CD4-positive, alpha-beta memory T cell (primary cell): ENCODE data around the gene ATP8B4. TPM values are rescaled to one million over a fixed set of nuclear protein-coding genes. Genes with fewer than 3 reads are reported as not detected.
"Not testable (repeated sequence)": the region's sequence is repeated elsewhere in the genome, so short reads cannot be mapped to it uniquely, and the experiment has no call there.

ENCODE experiments used
- CTCF ChIA-PET: fragments of 350-600 bp; sonication (Branson Sonifier 250); formaldehyde crosslinking; loops from one replicate; lab custom pipeline; 2021; ENCODE audit warnings: inconsistent platforms; ENCODE audit not compliant: partially characterized antibody; lab: Charles Lee
- POLR2A ChIA-PET: fragments of 350-600 bp; sonication (Branson Sonifier 250); formaldehyde crosslinking; loops from one replicate; lab custom pipeline; 2021; ENCODE audit not compliant: partially characterized antibody; lab: Charles Lee
- DNase-seq, 5 donors: peaks; one replicate each; pipeline versions ENCODE4 v3.0.0 to v3.0.0-alpha.2; 2020 to 2022; ENCODE audit warnings: mixed read lengths in 1 of 5
- H3K27ac ChIP-seq: one replicate; pipeline ENCODE4 v1.7.0; 2013; ENCODE audit warnings: low read depth, low read length
- H3K27me3 ChIP-seq: 2 replicates; pipeline ENCODE4 v1.7.0; 2013; ENCODE audit warnings: mild to moderate bottlenecking, low read length, moderate library complexity; ENCODE audit not compliant: insufficient read depth
- H3K36me3 ChIP-seq: 2 replicates; pipeline ENCODE4 v1.7.0; 2013; ENCODE audit warnings: mild to moderate bottlenecking, low read length, moderate library complexity; ENCODE audit not compliant: insufficient read depth
- H3K4me1 ChIP-seq: 2 replicates; pipeline ENCODE4 v1.7.0; 2013; ENCODE audit warnings: mild to moderate bottlenecking, low read length, moderate library complexity; ENCODE audit not compliant: insufficient read depth
- H3K4me3 ChIP-seq, 2 donors: one replicate each; pipeline ENCODE4 v1.7.0; 2013; ENCODE audit warnings: low read length in 2 of 2, mild to moderate bottlenecking in 1 of 2
- H3K9me3 ChIP-seq, 2 donors: one replicate each; pipeline ENCODE4 v1.7.0; 2013; ENCODE audit warnings: low read length in 2 of 2, control low read depth in 1 of 2; ENCODE audit not compliant: control insufficient read depth in 1 of 2
- H3K27ac Mint-ChIP-seq, 7 donors: one replicate each; pipeline ENCODE4 v1.8.0; 2020 to 2021; ENCODE audit warnings: mixed read lengths in 7 of 7, mild to moderate bottlenecking in 6 of 7, inconsistent platforms in 3 of 7, moderate library complexity in 3 of 7
- H3K27me3 Mint-ChIP-seq, 2 donors: one replicate each; pipeline ENCODE4 v1.8.0; 2020 to 2021; ENCODE audit warnings: mixed read lengths in 2 of 2
- H3K36me3 Mint-ChIP-seq, 2 donors: one replicate each; pipeline ENCODE4 v1.8.0; 2020 to 2021; ENCODE audit warnings: mixed read lengths in 2 of 2, inconsistent platforms in 1 of 2, mild to moderate bottlenecking in 1 of 2
- H3K4me1 Mint-ChIP-seq, 4 donors: one replicate each; pipeline ENCODE4 v1.8.0; 2020 to 2021; ENCODE audit warnings: mixed read lengths in 4 of 4, mild to moderate bottlenecking in 1 of 4
- H3K4me3 Mint-ChIP-seq, 8 donors: one replicate each; pipeline ENCODE4 v1.8.0; 2020 to 2021; ENCODE audit warnings: mixed read lengths in 8 of 8, mild to moderate bottlenecking in 7 of 8, moderate library complexity in 6 of 8, inconsistent platforms in 3 of 8
- H3K9me3 Mint-ChIP-seq, 8 donors: one replicate each; pipeline ENCODE4 v1.8.0; 2020 to 2021; ENCODE audit warnings: mixed read lengths in 8 of 8, mild to moderate bottlenecking in 5 of 8, inconsistent platforms in 3 of 8, moderate library complexity in 1 of 8
- intact Hi-C: fragments of 100-400 bp; cut with micrococcal nuclease; formaldehyde crosslinking; loops from one replicate; pipeline ENCODE4 v1.15.1; 2023
- polyA plus RNA-seq, 2 donors: library from polyadenylated mRNA; unstranded; fragments of 300-500 nt; fragmentation: Illumina TruSeq; gene quantifications; one replicate each; pipeline ENCODE4 v1.2.3, GENCODE V29; 2021
- total RNA-seq, 2 experiments: library from RNA; stranded (reverse); gene quantifications; one replicate each; pipeline ENCODE4 v1.2.3, GENCODE V29; 2021

ATP8B4 gene
- total and polyA plus RNA-seq, 4 experiments from 2014 or later: 0.11 to 0.67 (median 0.44) TPM; not detected in 1

DNA sequence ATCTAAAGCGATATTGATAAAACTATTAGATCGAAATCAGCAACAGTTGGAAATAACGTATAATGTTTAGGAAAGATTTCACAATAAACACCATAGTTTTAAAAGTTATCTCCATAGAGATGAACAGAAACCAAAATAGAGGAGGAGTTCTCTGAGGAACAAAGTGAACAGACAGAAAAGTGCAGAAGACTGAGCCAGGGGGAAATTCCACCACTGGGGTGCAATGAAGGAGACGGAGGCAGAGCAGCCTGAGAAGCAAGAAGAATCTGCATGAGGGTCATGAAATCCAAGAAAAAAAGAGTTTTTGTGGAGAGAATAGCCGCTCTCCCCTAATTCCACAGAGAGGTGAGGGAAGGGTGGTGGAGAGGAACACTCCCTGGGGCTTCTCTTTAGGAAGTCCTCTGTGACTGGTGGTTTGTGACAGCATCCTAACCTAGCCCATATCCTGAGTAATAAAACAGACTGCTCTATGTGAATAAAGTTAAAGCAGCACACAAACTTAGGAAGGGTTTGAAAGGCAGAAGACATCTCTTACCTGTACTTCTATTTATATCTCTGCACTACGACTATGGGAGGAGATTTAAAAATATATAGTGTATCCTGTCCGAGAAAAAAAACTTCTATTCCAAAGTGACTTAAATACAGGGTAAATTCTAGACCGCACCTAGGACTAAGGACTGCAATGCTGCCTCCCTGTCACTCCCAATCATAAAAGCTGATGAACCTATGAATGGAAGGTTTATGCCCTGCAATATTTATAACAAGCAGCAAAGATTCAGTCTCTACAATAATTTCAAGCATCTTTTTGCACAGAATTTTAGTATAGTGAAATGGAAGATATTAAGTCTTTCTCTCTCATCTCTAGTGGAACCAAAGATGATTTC, 22.9 kb downstream of the ATP8B4 start:
- ChIA-PET POLR2A (no interaction called here), CTCF (no interaction called here)
- H3K27me3 Mint-ChIP-seq: peaks cover 0 to 2% of the 10 kb centered on the region in 2 donors
- intact Hi-C loops: no loop called here
- Histone ChIP-seq H3K27me3 (no peaks in the 10 kb centered on the region), H3K4me3 (no peak overlapping the region), H3K36me3 (no peaks in the 10 kb centered on the region), H3K27ac (no peak overlapping the region), H3K4me1 (no peaks in the 10 kb centered on the region), H3K9me3 (no peaks in the 10 kb centered on the region)
- H3K4me3 Mint-ChIP-seq: no peak overlapping the region
- H3K36me3 Mint-ChIP-seq: no peaks in the 10 kb centered on the region
- DNase-seq: no peak
- no peak overlapping the region for H3K27ac Mint-ChIP-seq
- H3K4me1 Mint-ChIP-seq: no peaks in the 10 kb centered on the region
- H3K9me3 Mint-ChIP-seq: no peaks in the 10 kb centered on the region

DNA sequence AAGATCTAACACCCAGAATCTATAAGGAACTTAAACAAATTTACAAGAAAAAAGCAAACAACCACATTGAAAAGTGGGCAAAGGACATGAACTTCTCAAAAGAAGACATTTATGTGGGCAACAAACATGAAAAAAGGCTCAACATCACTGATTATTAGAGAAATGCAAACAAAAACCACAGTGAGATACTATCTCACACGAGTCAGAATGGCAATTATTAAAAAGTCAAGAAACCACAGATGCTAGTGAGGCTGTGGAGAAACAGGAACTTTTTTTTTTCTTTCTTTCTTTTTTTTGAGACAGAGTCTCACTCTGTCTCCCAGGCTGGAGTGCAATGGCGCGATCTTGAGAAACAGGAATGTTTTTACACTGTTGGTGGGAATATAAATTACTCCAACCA, 29.6 kb downstream of the ATP8B4 start:
- intact Hi-C loops, H3K36me3 ChIP-seq, POLR2A ChIA-PET, H3K4me3 Mint-ChIP-seq, H3K4me1 ChIP-seq, H3K9me3 ChIP-seq, DNase-seq, H3K4me3 ChIP-seq, H3K27me3 Mint-ChIP-seq, H3K27ac Mint-ChIP-seq, CTCF ChIA-PET, H3K9me3 Mint-ChIP-seq, H3K4me1 Mint-ChIP-seq, H3K36me3 Mint-ChIP-seq, H3K27ac ChIP-seq, H3K27me3 ChIP-seq: not testable (repeated sequence)

GRCh38 chr15:50084932-50085331, 34.1 kb downstream of the ATP8B4 start:
- CTCF ChIA-PET: no interaction called here
- Histone ChIP-seq H3K27ac (no peak overlapping the region), H3K9me3 (no peaks in the 10 kb centered on the region), H3K36me3 (no peaks in the 10 kb centered on the region), H3K4me1 (no peaks in the 10 kb centered on the region), H3K27me3 (no peaks in the 10 kb centered on the region), H3K4me3 (no peak overlapping the region)
- POLR2A ChIA-PET: no interaction called here
- DNase-seq: no peak
- H3K4me1 Mint-ChIP-seq: no peaks in the 10 kb centered on the region
- peaks cover 1% of the 10 kb centered on the region in 2 donors for H3K27me3 Mint-ChIP-seq
- no peak overlapping the region for H3K4me3 Mint-ChIP-seq
- H3K9me3 Mint-ChIP-seq: peaks cover 0 to 2% (median 0%) of the 10 kb centered on the region in 8 donors
- no peak overlapping the region for H3K27ac Mint-ChIP-seq
- intact Hi-C loops: no loop called here
- no peaks in the 10 kb centered on the region for H3K36me3 Mint-ChIP-seq

DNA sequence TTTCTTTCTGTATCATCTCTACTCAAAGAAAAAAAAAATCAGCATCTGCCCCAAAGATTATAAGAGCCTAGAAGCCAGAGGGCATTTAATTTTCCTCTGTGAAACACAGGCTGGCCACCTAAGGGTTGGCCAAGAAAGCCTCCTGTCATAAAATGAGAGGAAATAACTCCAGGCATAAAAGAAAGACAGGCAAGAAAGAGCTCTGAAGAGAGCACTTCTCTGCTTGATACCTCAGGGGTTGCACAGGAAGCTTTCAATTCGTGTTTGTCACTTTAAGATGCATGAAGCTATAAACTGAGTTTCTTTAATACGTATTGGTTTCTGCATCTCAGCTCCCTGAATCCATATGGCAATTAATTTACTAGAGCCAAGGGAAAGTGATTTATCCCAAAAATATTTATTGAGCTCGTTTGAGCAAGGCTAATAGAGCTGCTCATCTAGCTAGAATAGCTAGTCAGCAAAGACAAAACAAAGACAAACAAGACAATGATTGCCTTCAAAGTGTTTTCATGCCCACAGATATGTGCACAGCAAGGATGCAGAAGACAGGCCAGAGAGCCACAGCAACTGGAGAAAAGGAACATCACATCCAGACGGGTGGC, 35.5 kb downstream of the ATP8B4 start:
- H3K4me3 Mint-ChIP-seq: no peak overlapping the region
- peaks cover 1% of the 10 kb centered on the region in 2 donors for H3K27me3 Mint-ChIP-seq
- no peaks in the 10 kb centered on the region for H3K9me3 ChIP-seq
- H3K9me3 Mint-ChIP-seq: peaks cover 0 to 2% (median 0%) of the 10 kb centered on the region in 8 donors
- no peaks in the 10 kb centered on the region for H3K4me1 ChIP-seq
- H3K27me3 ChIP-seq: no peaks in the 10 kb centered on the region
- no peak overlapping the region for H3K27ac Mint-ChIP-seq
- ChIA-PET POLR2A (no interaction called here), CTCF (interaction anchor here (0.9 kb wide), 1 partner anchor 30 kb away, joined by 3 read pairs; no protein-coding TSS in a partner anchor)
- no peak overlapping the region for H3K4me3 ChIP-seq
- intact Hi-C loops: no loop called here
- no peaks in the 10 kb centered on the region for H3K36me3 ChIP-seq
- no peaks in the 10 kb centered on the region for H3K36me3 Mint-ChIP-seq
- DNase-seq: no peak
- no peaks in the 10 kb centered on the region for H3K4me1 Mint-ChIP-seq
- H3K27ac ChIP-seq: no peak overlapping the region

DNA sequence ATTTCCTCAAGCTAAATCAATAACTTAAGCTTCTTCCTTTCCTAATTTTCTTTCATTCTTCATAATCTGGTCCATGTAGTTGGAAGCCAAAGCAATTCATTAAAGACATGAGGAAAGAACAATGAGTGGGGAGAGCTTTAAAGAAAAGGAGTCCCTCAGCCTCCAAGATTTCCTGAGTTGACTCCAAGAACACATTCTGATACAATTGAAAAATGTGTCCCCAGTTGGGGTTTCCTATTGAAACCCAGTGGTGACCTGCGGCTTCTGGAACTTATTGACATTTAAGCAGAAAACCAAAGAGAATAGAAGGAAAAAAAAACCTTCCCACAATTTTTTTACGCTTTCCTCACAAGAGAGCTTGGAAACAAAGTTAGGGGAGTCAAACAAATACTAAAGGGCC, 37.0 kb downstream of the ATP8B4 start:
- ChIA-PET CTCF (no interaction called here), POLR2A (no interaction called here)
- no peak overlapping the region for H3K4me3 Mint-ChIP-seq
- H3K36me3 Mint-ChIP-seq: no peaks in the 10 kb centered on the region
- intact Hi-C loops: no loop called here
- H3K36me3 ChIP-seq: no peaks in the 10 kb centered on the region
- H3K4me3 ChIP-seq: no peak overlapping the region
- H3K4me1 ChIP-seq: no peaks in the 10 kb centered on the region
- H3K9me3 ChIP-seq: no peaks in the 10 kb centered on the region
- H3K27ac ChIP-seq: no peak overlapping the region
- peaks cover 0 to 1% of the 10 kb centered on the region in 2 donors for H3K27me3 Mint-ChIP-seq
- H3K4me1 Mint-ChIP-seq: no peaks in the 10 kb centered on the region
- H3K27ac Mint-ChIP-seq: no peak overlapping the region
- no peak for DNase-seq
- no peaks in the 10 kb centered on the region for H3K9me3 Mint-ChIP-seq
- no peaks in the 10 kb centered on the region for H3K27me3 ChIP-seq

DNA sequence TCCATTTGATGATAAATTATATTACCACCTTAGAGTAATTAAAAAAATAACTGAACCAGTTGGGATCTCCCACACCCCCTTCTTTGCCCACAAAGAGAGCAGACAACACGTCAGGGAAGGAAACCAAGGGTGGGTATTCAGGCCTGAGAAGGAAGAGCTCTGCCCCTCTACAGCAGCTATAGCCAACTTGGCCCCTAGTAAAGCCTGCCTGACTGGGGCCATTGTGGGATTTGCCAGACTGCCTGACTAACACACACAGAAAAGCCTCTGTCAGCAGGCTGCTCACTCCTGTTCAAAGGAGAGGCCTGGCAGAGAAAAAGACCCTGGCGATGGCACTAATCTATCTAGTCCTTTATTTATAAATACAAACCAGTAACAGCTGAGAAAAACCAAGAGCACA, 41.4 kb downstream of the ATP8B4 start:
- intact Hi-C loops: no loop called here
- Mint-ChIP-seq H3K4me3 (no peak overlapping the region), H3K4me1 (no peaks in the 10 kb centered on the region), H3K27me3 (peaks cover 1 to 2% of the 10 kb centered on the region in 2 donors), H3K9me3 (peaks cover 0 to 2% (median 0%) of the 10 kb centered on the region in 8 donors), H3K27ac (no peak overlapping the region), H3K36me3 (no peaks in the 10 kb centered on the region)
- Histone ChIP-seq H3K4me3 (no peak overlapping the region), H3K36me3 (no peaks in the 10 kb centered on the region), H3K27me3 (no peaks in the 10 kb centered on the region), H3K27ac (no peak overlapping the region), H3K4me1 (no peaks in the 10 kb centered on the region), H3K9me3 (no peaks in the 10 kb centered on the region)
- CTCF ChIA-PET: no interaction called here
- POLR2A ChIA-PET: no interaction called here
- no peak for DNase-seq

DNA sequence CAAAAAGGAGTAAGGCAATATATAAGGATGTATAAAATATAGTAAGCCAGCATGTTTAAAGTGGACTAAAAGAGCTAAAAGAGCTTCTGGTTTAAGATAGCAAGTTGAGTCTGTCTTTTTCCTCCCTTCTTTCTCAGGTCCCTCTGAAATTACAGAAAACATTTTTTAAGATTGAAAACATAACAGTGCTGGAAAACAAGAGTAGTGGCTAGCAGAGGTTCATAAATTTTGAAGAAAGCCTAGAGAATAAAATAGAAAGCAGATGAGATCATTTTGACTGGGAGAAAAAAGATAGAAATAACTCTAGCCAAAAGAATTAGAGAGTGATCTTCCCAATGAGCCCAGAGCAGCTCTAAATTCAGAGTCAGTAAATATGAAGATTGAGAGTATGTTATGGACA, 41.9 kb downstream of the ATP8B4 start:
- ChIA-PET POLR2A (no interaction called here), CTCF (no interaction called here)
- H3K4me1 ChIP-seq: no peaks in the 10 kb centered on the region
- no peaks in the 10 kb centered on the region for H3K27me3 ChIP-seq
- H3K36me3 ChIP-seq: no peaks in the 10 kb centered on the region
- no peak overlapping the region for H3K4me3 ChIP-seq
- DNase-seq: no peak
- intact Hi-C loops: no loop called here
- Mint-ChIP-seq H3K4me3 (no peak overlapping the region), H3K27ac (no peak overlapping the region), H3K36me3 (no peaks in the 10 kb centered on the region), H3K27me3 (peaks cover 2 to 3% of the 10 kb centered on the region in 2 donors), H3K9me3 (peaks cover 0 to 2% (median 0%) of the 10 kb centered on the region in 8 donors), H3K4me1 (no peaks in the 10 kb centered on the region)
- H3K9me3 ChIP-seq: no peaks in the 10 kb centered on the region
- no peak overlapping the region for H3K27ac ChIP-seq
